ENCODE measurements around the gene PPP4R2. TPM values are rescaled to one million over a fixed set of nuclear protein-coding genes. Genes with fewer than 3 reads are reported as not detected.

Gene PPP4R2
- polyA plus RNA-seq, 1 experiment, result 48.7 TPM

DNA sequence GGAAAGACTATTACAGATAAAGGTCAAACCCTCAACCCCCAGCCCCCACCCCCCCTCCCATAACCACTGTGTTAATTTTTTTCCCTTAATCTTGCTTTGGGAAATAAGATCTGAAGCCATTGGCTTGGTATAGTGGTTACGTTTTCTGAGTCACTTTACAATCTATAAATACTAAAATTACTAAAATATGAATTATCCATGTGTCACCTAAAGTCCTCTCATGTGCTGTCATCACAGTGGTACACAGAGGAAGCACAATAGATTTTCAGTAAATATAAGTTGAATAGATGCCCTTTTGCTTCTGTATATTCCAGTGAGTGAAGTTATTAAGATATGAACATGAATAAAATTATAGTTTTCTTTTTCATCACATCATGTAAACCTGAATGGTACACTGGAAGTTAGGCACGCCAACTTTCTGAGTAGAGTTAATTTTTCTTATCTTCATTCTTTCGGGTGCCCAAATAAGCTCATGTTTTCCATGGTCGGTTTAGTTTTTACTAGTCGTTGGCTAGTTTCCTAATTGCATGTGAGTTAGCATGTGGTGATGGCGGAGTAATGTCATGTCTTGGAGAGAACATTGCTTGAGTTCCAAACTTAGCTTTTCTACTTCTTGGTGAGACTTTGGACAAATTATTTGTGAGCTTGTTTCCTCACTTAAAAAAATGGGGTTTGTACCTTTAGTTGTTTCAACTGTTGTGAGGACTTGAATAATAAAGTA is 11.5 kb downstream of the PPP4R2 start:
- TF ChIP-seq, protein P1, sequence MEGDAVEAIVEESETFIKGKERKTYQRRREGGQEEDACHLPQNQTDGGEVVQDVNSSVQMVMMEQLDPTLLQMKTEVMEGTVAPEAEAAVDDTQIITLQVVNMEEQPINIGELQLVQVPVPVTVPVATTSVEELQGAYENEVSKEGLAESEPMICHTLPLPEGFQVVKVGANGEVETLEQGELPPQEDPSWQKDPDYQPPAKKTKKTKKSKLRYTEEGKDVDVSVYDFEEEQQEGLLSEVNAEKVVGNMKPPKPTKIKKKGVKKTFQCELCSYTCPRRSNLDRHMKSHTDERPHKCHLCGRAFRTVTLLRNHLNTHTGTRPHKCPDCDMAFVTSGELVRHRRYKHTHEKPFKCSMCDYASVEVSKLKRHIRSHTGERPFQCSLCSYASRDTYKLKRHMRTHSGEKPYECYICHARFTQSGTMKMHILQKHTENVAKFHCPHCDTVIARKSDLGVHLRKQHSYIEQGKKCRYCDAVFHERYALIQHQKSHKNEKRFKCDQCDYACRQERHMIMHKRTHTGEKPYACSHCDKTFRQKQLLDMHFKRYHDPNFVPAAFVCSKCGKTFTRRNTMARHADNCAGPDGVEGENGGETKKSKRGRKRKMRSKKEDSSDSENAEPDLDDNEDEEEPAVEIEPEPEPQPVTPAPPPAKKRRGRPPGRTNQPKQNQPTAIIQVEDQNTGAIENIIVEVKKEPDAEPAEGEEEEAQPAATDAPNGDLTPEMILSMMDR (IDR thresholded peaks at IDR 0.05; ENCODE audit: low read depth, low read length), result no peak
- DNase-seq (ENCODE audit: low read depth, low spot score), result no peak
- H3K9me3 ChIP-seq (ENCODE audit: control insufficient read depth, insufficient read depth, low read length), result no peaks in the 10 kb centered on the region
- no peaks in the 10 kb centered on the region for H3K27me3 ChIP-seq (ENCODE audit: control insufficient read depth, insufficient read depth, low read length)
- ChIA-PET POLR2A (no interaction called here), CTCF (interaction anchor here (1.3 kb wide), 1 partner anchor 11 kb away, joined by 3 read pairs; no protein-coding TSS in a partner anchor)
- H3K27ac ChIP-seq (ENCODE audit: low read depth, low read length), result no peak overlapping the region
- no peak overlapping the region for H3K4me3 ChIP-seq (ENCODE audit: low read depth, low read length)

DNA sequence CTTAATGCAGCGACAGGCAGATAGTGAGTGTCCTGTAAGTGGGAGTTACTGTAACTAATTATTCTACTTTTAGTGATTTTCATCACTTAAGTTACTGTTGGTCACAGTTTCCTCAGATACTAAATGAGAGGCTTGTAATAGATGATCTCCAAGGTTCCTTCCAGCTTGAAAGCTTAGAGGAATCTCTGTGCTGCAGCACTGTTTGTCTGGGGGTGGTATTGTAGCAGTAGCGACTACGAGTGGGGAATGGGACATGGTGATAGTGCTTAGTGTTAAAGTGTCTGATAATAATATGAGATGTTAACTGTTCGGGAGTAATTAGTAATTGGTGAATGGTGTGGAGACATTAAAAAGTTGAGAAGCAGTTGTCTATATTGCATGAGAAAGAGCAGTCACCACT is 12.4 kb downstream of the PPP4R2 start:
- no peak overlapping the region for H3K4me3 ChIP-seq (ENCODE audit: low read depth, low read length)
- DNase-seq (ENCODE audit: low read depth, low spot score), result no peak
- ChIA-PET CTCF (interaction anchor here (1.3 to 1.8 kb wide), 2 partner anchors 12 to 47 kb away, joined by 3 to 5 read pairs; no protein-coding TSS in a partner anchor), POLR2A (no interaction called here)
- TF ChIP-seq, protein P1 (IDR thresholded peaks at IDR 0.05; ENCODE audit: low read depth, low read length), result no peak
- no peaks in the 10 kb centered on the region for H3K9me3 ChIP-seq (ENCODE audit: control insufficient read depth, insufficient read depth, low read length)
- no peak overlapping the region for H3K27ac ChIP-seq (ENCODE audit: low read depth, low read length)
- no peaks in the 10 kb centered on the region for H3K27me3 ChIP-seq (ENCODE audit: control insufficient read depth, insufficient read depth, low read length)

- ChIA-PET POLR2A (interaction anchor here (0.5 to 0.7 kb wide), 2 partner anchors 17 to 57 kb away, joined by 3 read pairs; no protein-coding TSS in a partner anchor), CTCF (interaction anchor here (1.3 to 1.8 kb wide), 2 partner anchors 12 to 46 kb away, joined by 3 to 5 read pairs; no protein-coding TSS in a partner anchor)
- Histone ChIP-seq H3K27me3 (ENCODE audit: control insufficient read depth, insufficient read depth, low read length) (no peaks in the 10 kb centered on the region), H3K27ac (ENCODE audit: low read depth, low read length) (no peak overlapping the region), H3K4me3 (ENCODE audit: low read depth, low read length) (no peak overlapping the region), H3K9me3 (ENCODE audit: control insufficient read depth, insufficient read depth, low read length) (no peaks in the 10 kb centered on the region)
- DNase-seq (ENCODE audit: low read depth, low spot score), result no peak
- TF ChIP-seq, protein P1 (IDR thresholded peaks at IDR 0.05; ENCODE audit: low read depth, low read length), result no peak
Measured at GRCh38 chr3:73009750-73010149, 13.1 kb downstream of the PPP4R2 start.

GRCh38 chr3:73010158-73010557 is 13.5 kb downstream of the PPP4R2 start:
- Histone ChIP-seq H3K4me3 (ENCODE audit: low read depth, low read length) (no peak overlapping the region), H3K27me3 (ENCODE audit: control insufficient read depth, insufficient read depth, low read length) (no peaks in the 10 kb centered on the region), H3K27ac (ENCODE audit: low read depth, low read length) (no peak overlapping the region), H3K9me3 (ENCODE audit: control insufficient read depth, insufficient read depth, low read length) (no peaks in the 10 kb centered on the region)
- CTCF ChIA-PET, result interaction anchor here (1.8 kb wide), 1 partner anchor 46 kb away, joined by 5 read pairs; no protein-coding TSS in a partner anchor
- DNase-seq (ENCODE audit: low read depth, low spot score), result no peak
- TF ChIP-seq, protein P1 (IDR thresholded peaks at IDR 0.05; ENCODE audit: low read depth, low read length), result no peak
- POLR2A ChIA-PET, result interaction anchor here (0.5 to 0.7 kb wide), 2 partner anchors 16 to 56 kb away, joined by 3 read pairs; no protein-coding TSS in a partner anchor

- no peaks in the 10 kb centered on the region for H3K9me3 ChIP-seq (ENCODE audit: control insufficient read depth, insufficient read depth, low read length)
- H3K4me3 ChIP-seq (ENCODE audit: low read depth, low read length), result no peak overlapping the region
- POLR2A ChIA-PET, result no interaction called here
- H3K27ac ChIP-seq (ENCODE audit: low read depth, low read length), result no peak overlapping the region
- CTCF ChIA-PET, result no interaction called here
- no peaks in the 10 kb centered on the region for H3K27me3 ChIP-seq (ENCODE audit: control insufficient read depth, insufficient read depth, low read length)
- DNase-seq (ENCODE audit: low read depth, low spot score), result no peak
- TF ChIP-seq, protein P1 (IDR thresholded peaks at IDR 0.05; ENCODE audit: low read depth, low read length), result no peak
Measured at GRCh38 chr3:73018298-73018697, 21.7 kb downstream of the PPP4R2 start.
